Endothelial cell of umbilical vein (primary cell): ENCODE results near the gene PPP1R1B. TPM values are rescaled to one million over a fixed set of nuclear protein-coding genes. Genes with fewer than 3 reads are reported as not detected.

Source experiments
- BruUV-seq: library from RNA; stranded (reverse); fragments of 400-500 nt; replicated peaks from 2 replicates; lab custom pipeline; 2021; lab: Mats Ljungman, UMichigan
- CTCF ChIA-PET: fragments of 300-600, 350-600 bp; sonication (Branson Sonifier 250); formaldehyde crosslinking; loops from one replicate; lab custom pipeline; 2021; ENCODE audit warnings: antibody characterized with exemption, inconsistent platforms; lab: Charles Lee
- POLR2A ChIA-PET: fragments of 300-600, 350-600 bp; sonication (Branson Sonifier 250); formaldehyde crosslinking; loops from one replicate; lab custom pipeline; 2021; ENCODE audit warnings: antibody characterized with exemption, inconsistent platforms; lab: Charles Lee
- DNase-seq: peaks from one replicate; pipeline ENCODE4 v3.0.0-alpha.2; 2011; ENCODE audit warnings: low read depth, low spot score
- FAIRE-seq: peaks from 2 replicates; lab custom pipeline; 2011; peaks lifted over from hg19 to GRCh38; lab: Jason Lieb, UNC
- H2AFZ ChIP-seq: 2 replicates; pipeline ENCODE4 v1.6.0; 2012; ENCODE audit warnings: low read depth, low read length, control low read depth, inconsistent platforms
- H3K27ac ChIP-seq: 2 replicates; pipeline ENCODE4 v1.5.1; 2011; ENCODE audit warnings: low read depth, mild to moderate bottlenecking, control low read depth, low read length, moderate library complexity; ENCODE audit not compliant: insufficient read depth
- H3K27me3 ChIP-seq, 2 experiments: 2 replicates each; pipeline versions ENCODE4 v1.6.0 to v1.6.1; 2011; ENCODE audit warnings: low read length in 2 of 2, mixed read lengths in 1 of 2; ENCODE audit not compliant: control insufficient read depth in 2 of 2, insufficient read depth in 2 of 2
- H3K36me3 ChIP-seq, 2 experiments: 2 replicates in 1 of 2; 3 replicates in 1 of 2; pipeline ENCODE4 v1.5.1; 2011; ENCODE audit warnings: low read length in 2 of 2, mild to moderate bottlenecking in 1 of 2, moderate library complexity in 1 of 2; ENCODE audit not compliant: control insufficient read depth in 2 of 2, insufficient read depth in 2 of 2; ENCODE audit errors: extremely low read depth in 1 of 2
- H3K4me1 ChIP-seq: 3 replicates; pipeline ENCODE4 v1.5.1; 2011; ENCODE audit warnings: mild to moderate bottlenecking, low read length; ENCODE audit not compliant: control insufficient read depth, insufficient read depth; ENCODE audit errors: extremely low read depth
- H3K4me2 ChIP-seq: 2 replicates; pipeline ENCODE4 v1.6.1; 2011; ENCODE audit warnings: low read length, control low read depth, mixed read lengths; ENCODE audit not compliant: insufficient read depth
- H3K4me3 ChIP-seq, 3 experiments: fragments of 200-600 bp in 1 of 3; sonication (generic), shearing (Covaris generic) in 1 of 3; replicated peaks in 1 of 3; 2 replicates each; pipeline ENCODE4 v1.5.1; 2011 to 2016; ENCODE audit warnings: control low read depth in 3 of 3, low read length in 3 of 3, mild to moderate bottlenecking in 2 of 3, inconsistent platforms in 1 of 3, low read depth in 1 of 3, moderate library complexity in 1 of 3; ENCODE audit not compliant: insufficient read depth in 1 of 3
- H3K79me2 ChIP-seq: 2 replicates; pipeline ENCODE4 v1.6.0; 2012; ENCODE audit warnings: low read length, inconsistent platforms; ENCODE audit not compliant: control insufficient read depth, insufficient read depth
- H3K9ac ChIP-seq: replicated peaks from 2 replicates; pipeline ENCODE3; 2011; ENCODE audit warnings: low read length, control low read depth; ENCODE audit not compliant: insufficient read depth; ENCODE audit errors: extremely low read depth
- H3K9me1 ChIP-seq: replicated peaks from 3 replicates; pipeline ENCODE4 v1.6.0; 2011; ENCODE audit warnings: mild to moderate bottlenecking, low read length; ENCODE audit not compliant: control insufficient read depth, insufficient read depth; ENCODE audit errors: extremely low read depth
- H3K9me3 ChIP-seq: replicated peaks from 2 replicates; pipeline ENCODE4 v1.5.1; 2012; ENCODE audit warnings: low read length, inconsistent platforms; ENCODE audit not compliant: control insufficient read depth, insufficient read depth
- H4K20me1 ChIP-seq: replicated peaks from 2 replicates; pipeline ENCODE3; 2011; ENCODE audit warnings: mild to moderate bottlenecking, low read length; ENCODE audit not compliant: control insufficient read depth, insufficient read depth; ENCODE audit errors: extremely low read depth
- EZH2 ChIP-seq: IDR thresholded peaks from 2 replicates; pipeline ENCODE4 v1.6.1; 2012; ENCODE audit warnings: borderline replicate concordance, low read depth, mild to moderate bottlenecking, moderate library complexity, low read length, inconsistent platforms; ENCODE audit not compliant: severe bottlenecking
- FOS ChIP-seq: IDR thresholded peaks from 2 replicates; pipeline ENCODE4 v1.6.1; 2011; ENCODE audit warnings: mild to moderate bottlenecking, low read length, moderate library complexity, borderline replicate concordance; ENCODE audit not compliant: insufficient read depth
- GATA2 ChIP-seq: IDR thresholded peaks from 2 replicates; pipeline ENCODE4 v1.7.0; 2011; ENCODE audit warnings: low read depth, mild to moderate bottlenecking, moderate library complexity, mixed read lengths, low read length; ENCODE audit not compliant: insufficient read length, insufficient read depth
- JUN ChIP-seq: IDR thresholded peaks from 2 replicates; pipeline ENCODE4 v1.6.1; 2011; ENCODE audit warnings: borderline replicate concordance, low read depth; ENCODE audit not compliant: insufficient read length, insufficient read depth
- MYC ChIP-seq: IDR thresholded peaks from one replicate; pipeline ENCODE4 v1.6.1; 2011; ENCODE audit warnings: mild to moderate bottlenecking, low read depth, low read length
- POLR2A ChIP-seq: IDR thresholded peaks from 2 replicates; pipeline ENCODE4 v1.6.1; 2012; ENCODE audit warnings: low read depth, mild to moderate bottlenecking, control low read depth, low read length
- POLR2AphosphoS5 ChIP-seq: IDR thresholded peaks from 2 replicates; pipeline ENCODE4 v1.6.1; 2012; ENCODE audit warnings: low read depth, mild to moderate bottlenecking, control low read depth, low read length, moderate library complexity; ENCODE audit not compliant: insufficient read depth
- dilution Hi-C: fragments of 300-500 bp; cut with MboI; formaldehyde crosslinking; loops from one replicate; pipeline ENCODE4 v1.15.0; 2019; ENCODE audit warnings: low sequenced_read_pairs; ENCODE audit not compliant: extremely low pct_ligation_motif_present
- intact Hi-C: fragments of 100-400 bp; cut with micrococcal nuclease; formaldehyde crosslinking; loops from one replicate; pipeline ENCODE4 v1.10.0; 2022
- polyA plus RNA-seq, 4 experiments: library from polyadenylated mRNA; depleted of rRNA in 3 of 4; stranded (reverse) in 3 of 4; unstranded in 1 of 4; fragments of >200 nt; gene quantifications; 2 replicates each; pipeline versions ENCODE4 v1.2.1 to v1.2.3, GENCODE V29; 2011 to 2012; ENCODE audit warnings: missing spikeins in 1 of 4
- total RNA-seq: library from RNA; stranded (reverse); gene quantifications from 2 replicates; pipeline ENCODE4 v1.2.3, GENCODE V29; 2021
- TF ChIP-seq, protein P1 (sequence below): IDR thresholded peaks from 2 replicates; pipeline ENCODE4 v1.6.1; 2011; ENCODE audit not compliant: insufficient read depth, insufficient read length
- TF ChIP-seq, protein P2 (sequence below), 2 donors: IDR thresholded peaks; 1 replicate in 1 of 2; 2 replicates in 1 of 2; pipeline ENCODE4 v1.5.1; 2011; ENCODE audit warnings: low read length in 2 of 2, mild to moderate bottlenecking in 2 of 2, moderate library complexity in 2 of 2, control low read depth in 1 of 2, inconsistent platforms in 1 of 2, low read depth in 1 of 2; ENCODE audit not compliant: insufficient read depth in 1 of 2; ENCODE audit errors: extremely low read depth in 1 of 2

PPP1R1B gene
- total and polyA plus RNA-seq, 2 donors (not counting 3 experiments of a cell fraction or from before 2014, with no cell fraction given) = not detected

DNA sequence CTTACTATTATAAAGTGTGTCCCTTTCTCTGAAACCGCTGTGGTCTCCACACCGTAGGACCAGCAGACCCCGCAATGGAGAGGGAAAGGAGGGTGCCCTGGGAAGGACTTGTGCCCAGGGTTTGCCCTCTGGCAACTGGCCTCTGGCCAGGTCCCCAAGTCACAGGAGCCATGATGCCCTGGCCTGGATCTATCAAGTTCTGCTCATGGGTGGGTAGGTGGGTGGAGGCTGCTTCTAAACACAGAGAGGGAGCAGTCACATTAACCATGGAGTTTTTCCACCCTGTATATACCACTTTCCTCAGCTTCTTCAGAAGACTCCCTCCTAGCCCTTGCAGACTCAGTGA is 9.7 kb upstream of the PPP1R1B start:
- H3K9ac ChIP-seq = no peak overlapping the region
- no peaks in the 10 kb centered on the region for H3K79me2 ChIP-seq
- H3K36me3 ChIP-seq = no peaks in the 10 kb centered on the region
- H3K4me3 ChIP-seq = no peak overlapping the region
- H3K27me3 ChIP-seq = peaks cover 3 to 8% of the 10 kb centered on the region in 2 experiments
- H4K20me1 ChIP-seq = no peaks in the 10 kb centered on the region
- BruUV-seq = no TSS peak
- no peak for TF ChIP-seq EZH2
- TF ChIP-seq MYC = no peak
- no peak for TF ChIP-seq JUN
- TF ChIP-seq FOS = no peak
- TF ChIP-seq, protein P1, sequence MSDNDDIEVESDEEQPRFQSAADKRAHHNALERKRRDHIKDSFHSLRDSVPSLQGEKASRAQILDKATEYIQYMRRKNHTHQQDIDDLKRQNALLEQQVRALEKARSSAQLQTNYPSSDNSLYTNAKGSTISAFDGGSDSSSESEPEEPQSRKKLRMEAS = no peak
- TF ChIP-seq, protein P2, sequence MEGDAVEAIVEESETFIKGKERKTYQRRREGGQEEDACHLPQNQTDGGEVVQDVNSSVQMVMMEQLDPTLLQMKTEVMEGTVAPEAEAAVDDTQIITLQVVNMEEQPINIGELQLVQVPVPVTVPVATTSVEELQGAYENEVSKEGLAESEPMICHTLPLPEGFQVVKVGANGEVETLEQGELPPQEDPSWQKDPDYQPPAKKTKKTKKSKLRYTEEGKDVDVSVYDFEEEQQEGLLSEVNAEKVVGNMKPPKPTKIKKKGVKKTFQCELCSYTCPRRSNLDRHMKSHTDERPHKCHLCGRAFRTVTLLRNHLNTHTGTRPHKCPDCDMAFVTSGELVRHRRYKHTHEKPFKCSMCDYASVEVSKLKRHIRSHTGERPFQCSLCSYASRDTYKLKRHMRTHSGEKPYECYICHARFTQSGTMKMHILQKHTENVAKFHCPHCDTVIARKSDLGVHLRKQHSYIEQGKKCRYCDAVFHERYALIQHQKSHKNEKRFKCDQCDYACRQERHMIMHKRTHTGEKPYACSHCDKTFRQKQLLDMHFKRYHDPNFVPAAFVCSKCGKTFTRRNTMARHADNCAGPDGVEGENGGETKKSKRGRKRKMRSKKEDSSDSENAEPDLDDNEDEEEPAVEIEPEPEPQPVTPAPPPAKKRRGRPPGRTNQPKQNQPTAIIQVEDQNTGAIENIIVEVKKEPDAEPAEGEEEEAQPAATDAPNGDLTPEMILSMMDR (IDR thresholded peaks at IDR 0.05; ENCODE audit: extremely low read depth in 1 of 2, insufficient read depth in 1 of 2, low read depth in 1 of 2, low read length in 2 of 2) = no peak
- TF ChIP-seq POLR2A = no peak
- no peak for TF ChIP-seq GATA2
- TF ChIP-seq POLR2AphosphoS5 = no peak
- ChIA-PET POLR2A (interaction anchor here (0.5 kb wide), 1 partner anchor 54 kb away, joined by 6 read pairs; no protein-coding TSS in a partner anchor), CTCF (interaction anchor here (5.8 kb wide), 1 partner anchor 54 kb away, joined by 291 read pairs; the partner anchor contains the start of genes PNMT and TCAP)
- FAIRE-seq (no peak), DNase-seq (no peak)
- H3K4me1 ChIP-seq = peaks cover 10% of the 10 kb centered on the region
- H2AFZ ChIP-seq = no peak overlapping the region
- no peaks in the 10 kb centered on the region for H3K9me3 ChIP-seq
- intact Hi-C loops = no loop called here
- dilution Hi-C loops = no loop called here
- no peak overlapping the region for H3K27ac ChIP-seq
- H3K4me2 ChIP-seq = no peak overlapping the region
- H3K9me1 ChIP-seq = no peaks in the 10 kb centered on the region
